Progenitor cell of endocrine pancreas (in vitro differentiated cells): Measurements from ENCODE around the gene NPVF. TPM values are rescaled to one million over a fixed set of nuclear protein-coding genes. Genes with fewer than 3 reads are reported as not detected.

Experiments used
- DNase-seq: peaks from one replicate; pipeline ENCODE4 v3.0.0; 2021; ENCODE audit warnings: low spot score; ENCODE audit not compliant: unreplicated experiment
- H3K27ac Mint-ChIP-seq: 2 replicates; pipeline ENCODE4 v1.8.0; 2021; ENCODE audit warnings: mild to moderate bottlenecking, moderate library complexity, mixed read lengths
- H3K27me3 Mint-ChIP-seq: 2 replicates; pipeline ENCODE4 v1.8.0; 2021; ENCODE audit warnings: mixed read lengths
- H3K36me3 Mint-ChIP-seq: 2 replicates; pipeline ENCODE4 v1.8.0; 2022; ENCODE audit warnings: mixed read lengths; ENCODE audit not compliant: insufficient read depth
- H3K4me1 Mint-ChIP-seq: 2 replicates; pipeline ENCODE4 v1.8.0; 2021; ENCODE audit warnings: low read depth, mixed read lengths
- H3K4me3 Mint-ChIP-seq: 2 replicates; pipeline ENCODE4 v1.8.0; 2021; ENCODE audit warnings: low read depth, mild to moderate bottlenecking, moderate library complexity, mixed read lengths
- H3K9me3 Mint-ChIP-seq: 2 replicates; pipeline ENCODE4 v1.8.0; 2021; ENCODE audit warnings: low read depth, mixed read lengths
- total RNA-seq: library from RNA; stranded (reverse); gene quantifications from 2 replicates; pipeline ENCODE4 v1.2.1, GENCODE V29; 2021
- TF ChIP-seq, protein P1 (sequence below): fragments of 200-600 bp; sonication (generic); IDR thresholded peaks from one replicate; pipeline ENCODE4 v1.5.0; 2021; ENCODE audit warnings: antibody characterized with exemption, mild to moderate bottlenecking; ENCODE audit not compliant: unreplicated experiment

Gene NPVF
- total RNA-seq, 1 donor from 2014 or later = not detected

DNA sequence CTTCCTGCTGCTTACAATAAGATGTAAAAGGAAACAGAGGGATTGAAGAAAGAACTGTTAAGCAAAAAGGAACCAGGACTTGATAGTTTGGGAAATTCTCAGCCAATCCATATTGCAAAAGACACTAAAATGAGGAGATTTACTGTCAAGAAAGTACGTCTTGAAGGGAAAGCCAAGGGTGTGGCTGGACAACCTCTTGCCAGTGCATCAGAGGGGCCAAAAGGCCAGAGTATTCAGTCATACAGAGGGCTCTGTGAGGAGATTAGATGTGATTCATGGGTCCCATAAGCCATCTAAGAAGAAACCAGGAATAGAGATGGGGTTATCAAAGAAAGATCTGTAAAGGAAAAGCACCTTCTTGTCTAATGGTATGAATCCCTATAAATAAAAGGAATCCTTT is 25.4 kb upstream of the NPVF start:
- TF ChIP-seq, protein P1, sequence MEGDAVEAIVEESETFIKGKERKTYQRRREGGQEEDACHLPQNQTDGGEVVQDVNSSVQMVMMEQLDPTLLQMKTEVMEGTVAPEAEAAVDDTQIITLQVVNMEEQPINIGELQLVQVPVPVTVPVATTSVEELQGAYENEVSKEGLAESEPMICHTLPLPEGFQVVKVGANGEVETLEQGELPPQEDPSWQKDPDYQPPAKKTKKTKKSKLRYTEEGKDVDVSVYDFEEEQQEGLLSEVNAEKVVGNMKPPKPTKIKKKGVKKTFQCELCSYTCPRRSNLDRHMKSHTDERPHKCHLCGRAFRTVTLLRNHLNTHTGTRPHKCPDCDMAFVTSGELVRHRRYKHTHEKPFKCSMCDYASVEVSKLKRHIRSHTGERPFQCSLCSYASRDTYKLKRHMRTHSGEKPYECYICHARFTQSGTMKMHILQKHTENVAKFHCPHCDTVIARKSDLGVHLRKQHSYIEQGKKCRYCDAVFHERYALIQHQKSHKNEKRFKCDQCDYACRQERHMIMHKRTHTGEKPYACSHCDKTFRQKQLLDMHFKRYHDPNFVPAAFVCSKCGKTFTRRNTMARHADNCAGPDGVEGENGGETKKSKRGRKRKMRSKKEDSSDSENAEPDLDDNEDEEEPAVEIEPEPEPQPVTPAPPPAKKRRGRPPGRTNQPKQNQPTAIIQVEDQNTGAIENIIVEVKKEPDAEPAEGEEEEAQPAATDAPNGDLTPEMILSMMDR = no peak
- no peak overlapping the region for H3K4me3 Mint-ChIP-seq
- no peaks in the 10 kb centered on the region for H3K9me3 Mint-ChIP-seq
- no peaks in the 10 kb centered on the region for H3K36me3 Mint-ChIP-seq
- no peak overlapping the region for H3K27ac Mint-ChIP-seq
- H3K27me3 Mint-ChIP-seq = peaks cover 3% of the 10 kb centered on the region
- DNase-seq = no peak
- peaks cover 3% of the 10 kb centered on the region for H3K4me1 Mint-ChIP-seq

DNA sequence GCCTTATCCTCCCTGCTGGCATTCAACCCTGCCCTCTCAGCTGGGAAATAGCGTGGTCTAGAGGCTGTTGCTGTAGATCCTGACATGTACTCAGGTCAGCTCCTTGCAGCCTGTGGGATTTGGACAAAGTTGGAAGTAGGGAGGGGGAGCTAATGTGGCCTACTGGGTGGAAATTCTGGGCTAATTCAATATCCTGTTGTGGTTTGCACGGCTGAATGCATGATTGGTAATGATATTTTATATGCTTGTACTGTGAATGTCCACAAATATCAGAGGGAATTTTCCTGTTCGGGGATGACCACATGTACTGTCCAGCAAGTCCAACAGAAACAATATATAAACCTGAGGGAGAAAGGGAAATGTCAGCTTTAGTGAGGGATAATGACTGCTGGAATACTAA is 22.1 kb upstream of the NPVF start:
- H3K4me3 Mint-ChIP-seq = no peak overlapping the region

DNA sequence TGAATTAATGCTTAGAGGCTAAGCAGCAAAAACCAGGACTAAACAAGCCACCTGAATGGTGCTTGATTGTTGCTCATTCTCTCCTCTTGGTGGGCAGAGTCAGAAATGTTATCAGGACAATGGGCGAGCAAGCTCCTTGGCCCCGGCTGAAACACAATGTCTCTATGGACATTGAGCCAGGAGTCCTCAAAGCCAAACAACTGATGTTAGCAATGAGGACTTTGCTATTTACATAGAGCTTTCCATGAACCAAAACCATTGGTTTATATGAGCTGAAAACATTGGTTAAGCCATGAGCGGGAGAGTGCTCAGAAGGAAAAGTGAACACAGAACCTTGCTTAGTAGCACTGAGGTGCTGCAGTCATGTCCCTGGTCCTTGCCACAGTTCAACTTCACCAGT is 21.5 kb upstream of the NPVF start:
- TF ChIP-seq, protein P1 = no peak
- Mint-ChIP-seq H3K36me3 (no peaks in the 10 kb centered on the region), H3K27ac (no peak overlapping the region), H3K27me3 (no peaks in the 10 kb centered on the region), H3K9me3 (no peaks in the 10 kb centered on the region), H3K4me1 (no peaks in the 10 kb centered on the region), H3K4me3 (no peak overlapping the region)
- DNase-seq = no peak

More for the DNA sequence above, 22.1 kb upstream of the NPVF start:
- Mint-ChIP-seq H3K9me3 (no peaks in the 10 kb centered on the region), H3K27ac (no peak overlapping the region), H3K36me3 (no peaks in the 10 kb centered on the region), H3K4me1 (peaks cover 1% of the 10 kb centered on the region), H3K27me3 (no peaks in the 10 kb centered on the region)
- TF ChIP-seq, protein P1 = no peak
- DNase-seq = no peak

DNA sequence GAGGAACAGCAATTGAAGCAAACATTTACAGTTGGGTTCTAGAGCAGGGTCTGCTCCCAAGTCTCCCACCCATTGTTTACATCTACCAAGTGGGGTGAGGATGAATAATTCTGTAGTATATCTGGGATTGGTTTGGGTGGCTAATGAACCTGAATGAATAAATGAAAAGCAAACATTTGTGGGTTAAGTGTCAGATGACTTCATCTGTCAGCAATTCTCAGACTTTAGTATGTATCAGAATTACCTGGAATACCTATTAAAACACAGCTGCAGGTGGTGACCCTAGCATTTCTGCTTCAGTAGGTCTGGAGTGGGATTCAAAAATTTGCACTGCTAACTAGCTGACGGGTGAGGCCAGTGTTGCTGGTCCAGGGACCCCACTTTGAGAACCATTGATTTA is 18.0 kb upstream of the NPVF start:
- Mint-ChIP-seq H3K4me3 (no peak overlapping the region), H3K4me1 (peaks cover 7% of the 10 kb centered on the region), H3K36me3 (no peaks in the 10 kb centered on the region), H3K9me3 (no peaks in the 10 kb centered on the region), H3K27me3 (no peaks in the 10 kb centered on the region), H3K27ac (no peak overlapping the region)
- TF ChIP-seq, protein P1 = no peak
- DNase-seq = no peak

DNA sequence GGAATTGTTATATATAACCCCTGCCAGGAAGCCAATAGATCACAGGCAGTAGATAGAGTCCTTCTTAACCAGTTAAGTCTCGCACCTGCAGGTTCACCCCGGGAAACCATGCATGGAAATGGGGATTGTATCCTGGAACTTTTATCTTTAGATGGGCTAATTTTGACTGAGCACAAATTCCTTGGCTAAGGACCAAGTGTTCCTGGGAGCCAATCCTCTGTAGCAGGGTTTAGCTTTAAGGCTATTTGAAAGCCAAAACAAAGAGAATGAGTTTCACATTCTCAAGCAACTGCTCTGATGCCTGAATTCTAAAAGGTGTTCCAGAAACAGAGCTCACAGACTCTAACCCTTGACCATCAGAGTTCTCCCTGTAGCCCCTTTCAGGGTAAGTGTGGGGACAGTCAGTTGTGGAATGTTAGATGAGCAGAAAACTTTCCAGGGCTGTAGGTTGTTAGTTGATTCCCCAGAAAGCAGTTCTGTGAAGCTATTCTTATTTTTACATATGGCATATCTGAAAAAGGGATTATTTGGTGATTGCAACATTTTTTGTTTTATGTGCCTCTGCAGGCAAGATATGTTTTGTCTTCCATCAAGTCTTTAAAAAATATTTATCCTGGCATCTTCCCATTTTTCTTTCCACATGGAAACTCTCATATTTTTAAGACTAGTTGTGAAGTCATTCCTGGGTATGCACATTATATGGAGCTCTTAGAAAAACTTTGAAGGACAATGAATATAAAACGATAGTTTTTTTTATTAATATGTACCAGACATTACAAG is 16.2 kb upstream of the NPVF start:
- no peaks in the 10 kb centered on the region for H3K9me3 Mint-ChIP-seq
- H3K27me3 Mint-ChIP-seq = peaks cover 3% of the 10 kb centered on the region
- H3K27ac Mint-ChIP-seq = no peak overlapping the region
- TF ChIP-seq, protein P1 = no peak
- H3K36me3 Mint-ChIP-seq = no peaks in the 10 kb centered on the region
- H3K4me1 Mint-ChIP-seq = peaks cover 7% of the 10 kb centered on the region
- no peak overlapping the region for H3K4me3 Mint-ChIP-seq
- no peak for DNase-seq
